ENCODE data around the gene SLC35F6. TPM values are rescaled to one million over a fixed set of nuclear protein-coding genes. Genes with fewer than 3 reads are reported as not detected.

SLC35F6 gene
- polyA plus RNA-seq, 1 donor (not counting 4 experiments of a cell fraction or from before 2014, with no cell fraction given) = 25.7 TPM

- no peaks in the 10 kb centered on the region for H3K79me2 ChIP-seq (ENCODE audit: control insufficient read depth, insufficient read depth, low read length)
- H3K4me2 ChIP-seq (ENCODE audit: control insufficient read depth, extremely low read depth, insufficient read depth, low read depth, low read length) = no peak overlapping the region
- DNase-seq (ENCODE audit: low read depth, low spot score) (no peak), FAIRE-seq (no peak)
- H3K4me3 ChIP-seq (ENCODE audit: control insufficient read depth in 2 of 3, extremely low read depth in 1 of 3, insufficient read depth in 2 of 3, low read depth in 1 of 3, low read length in 3 of 3) = no peak overlapping the region
- no peaks in the 10 kb centered on the region for H3K4me1 ChIP-seq (ENCODE audit: control insufficient read depth, extremely low read depth, insufficient read depth, low read length)
- H2AFZ ChIP-seq (ENCODE audit: control insufficient read depth, low read length) = no peak overlapping the region
- no peaks in the 10 kb centered on the region for H3K9me1 ChIP-seq (ENCODE audit: control insufficient read depth, extremely low read depth, insufficient read depth, low read length)
- dilution Hi-C loops (cut with MboI; ENCODE audit: extremely low pct_ligation_motif_present, low sequenced_read_pairs) = no loop called here
- peaks cover 6% of the 10 kb centered on the region for H3K27me3 ChIP-seq (ENCODE audit: control insufficient read depth, extremely low read depth, insufficient read depth, low read length)
- TF ChIP-seq EZH2 (IDR thresholded peaks at IDR 0.05; ENCODE audit: low read length) (no peak), CTCF (optimal IDR thresholded peaks at IDR 0.05 in 1 of 3, IDR thresholded peaks at IDR 0.05 in 1 of 3, conservative IDR thresholded peaks at IDR 0.05 in 1 of 3; ENCODE audit: extremely low read depth in 1 of 3, insufficient read depth in 2 of 3, low read length in 3 of 3) (no peak)
- no peaks in the 10 kb centered on the region for H3K36me3 ChIP-seq (ENCODE audit: control insufficient read depth in 2 of 2, extremely low read depth in 1 of 2, insufficient read depth in 2 of 2, low read length in 2 of 2)
- H3K9ac ChIP-seq (ENCODE audit: control insufficient read depth, extremely low read depth, insufficient read depth, low read length) = no peak overlapping the region
- no peak overlapping the region for H3K27ac ChIP-seq (ENCODE audit: control insufficient read depth, insufficient read depth, low read length)
- no peaks in the 10 kb centered on the region for H4K20me1 ChIP-seq (ENCODE audit: control insufficient read depth, extremely low read depth, insufficient read depth, low read length)
- H3K9me3 ChIP-seq (ENCODE audit: control insufficient read depth, low read depth, low read length) = no peaks in the 10 kb centered on the region
Measured at GRCh38 chr2:26726228-26726627, 37.9 kb upstream of the SLC35F6 start.

- no peak overlapping the region for H3K4me2 ChIP-seq (ENCODE audit: control insufficient read depth, extremely low read depth, insufficient read depth, low read depth, low read length)
Measured at GRCh38 chr2:26727641-26728561, 36.2 kb upstream of the SLC35F6 start.

More at GRCh38 chr2:26727641-26728561, 36.2 kb upstream of the SLC35F6 start:
- Histone ChIP-seq H2AFZ (ENCODE audit: control insufficient read depth, low read length) (no peak overlapping the region), H3K4me1 (ENCODE audit: control insufficient read depth, extremely low read depth, insufficient read depth, low read length) (no peaks in the 10 kb centered on the region), H3K27ac (ENCODE audit: control insufficient read depth, insufficient read depth, low read length) (no peak overlapping the region), H3K27me3 (ENCODE audit: control insufficient read depth, extremely low read depth, insufficient read depth, low read length) (peaks cover 6% of the 10 kb centered on the region), H3K9me1 (ENCODE audit: control insufficient read depth, extremely low read depth, insufficient read depth, low read length) (no peaks in the 10 kb centered on the region), H4K20me1 (ENCODE audit: control insufficient read depth, extremely low read depth, insufficient read depth, low read length) (no peaks in the 10 kb centered on the region), H3K79me2 (ENCODE audit: control insufficient read depth, insufficient read depth, low read length) (no peaks in the 10 kb centered on the region), H3K4me3 (ENCODE audit: control insufficient read depth in 2 of 3, extremely low read depth in 1 of 3, insufficient read depth in 2 of 3, low read depth in 1 of 3, low read length in 3 of 3) (no peak overlapping the region), H3K9me3 (ENCODE audit: control insufficient read depth, low read depth, low read length) (no peaks in the 10 kb centered on the region), H3K36me3 (ENCODE audit: control insufficient read depth in 2 of 2, extremely low read depth in 1 of 2, insufficient read depth in 2 of 2, low read length in 2 of 2) (no peaks in the 10 kb centered on the region), H3K9ac (ENCODE audit: control insufficient read depth, extremely low read depth, insufficient read depth, low read length) (no peak overlapping the region)
- no peak for TF ChIP-seq EZH2 (IDR thresholded peaks at IDR 0.05; ENCODE audit: low read length)
- TF ChIP-seq CTCF (optimal IDR thresholded peaks at IDR 0.05 in 1 of 3, IDR thresholded peaks at IDR 0.05 in 1 of 3, conservative IDR thresholded peaks at IDR 0.05 in 1 of 3; ENCODE audit: extremely low read depth in 1 of 3, insufficient read depth in 2 of 3, low read length in 3 of 3) = peak in 1 of 3 experiments; percentile 40
- dilution Hi-C loops (cut with MboI; ENCODE audit: extremely low pct_ligation_motif_present, low sequenced_read_pairs) = no loop called here
- DNase-seq (ENCODE audit: low read depth, low spot score) (no peak), FAIRE-seq (no peak)

Measured in keratinocyte (primary cell).